HG03045 (cell line): ENCODE results near the gene HLA-G.
"Not testable (repeated sequence)": the region's sequence is repeated elsewhere in the genome, so short reads cannot be mapped to it uniquely, and the experiment has no call there.

Experiments used
- ATAC-seq: cut with Tn5 transposase; IDR thresholded peaks from one replicate; pipeline ENCODE4 v1.9.1; 2021; ENCODE audit warnings: mild to moderate bottlenecking, moderate library complexity; ENCODE audit not compliant: unreplicated experiment

Gene HLA-G

DNA sequence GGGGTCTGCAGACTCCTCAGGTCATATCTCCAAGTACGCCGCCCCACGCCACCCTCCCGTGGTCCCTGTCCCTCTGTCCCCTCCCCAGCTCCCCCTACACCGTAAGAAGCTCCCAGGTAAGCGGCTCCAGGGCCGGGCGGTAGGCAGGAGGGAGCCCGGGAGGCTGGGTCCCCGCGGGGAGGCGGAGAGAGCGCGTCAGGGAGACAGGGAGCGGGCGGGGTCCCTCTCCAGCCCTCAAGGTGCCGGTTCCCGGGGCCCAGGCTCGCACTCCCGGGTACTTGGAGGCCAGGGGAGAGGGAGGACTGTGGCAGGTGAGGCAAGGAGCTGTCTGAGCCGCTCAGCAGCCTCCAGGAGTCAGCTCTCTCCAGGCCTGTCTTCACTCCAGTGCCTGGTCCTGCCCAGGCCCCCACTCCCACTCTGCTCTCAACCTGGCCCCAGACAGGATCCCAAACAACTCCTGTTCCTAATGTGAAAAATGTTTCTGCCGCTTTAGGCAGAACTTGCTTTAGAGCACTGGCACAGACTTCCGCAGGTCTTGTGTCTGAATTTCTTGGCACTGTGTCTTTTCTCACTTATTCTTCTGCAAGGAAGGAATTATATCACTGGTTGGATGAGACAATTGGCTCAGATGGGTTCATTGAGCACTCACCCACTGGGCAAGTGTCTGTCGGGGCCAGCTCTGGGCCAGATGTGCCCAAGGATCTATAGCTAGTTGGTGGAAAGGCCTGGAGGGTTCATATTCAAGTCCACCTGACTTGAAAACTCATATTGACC is 36.6 kb downstream of the HLA-G start:
- no peak for ATAC-seq

DNA sequence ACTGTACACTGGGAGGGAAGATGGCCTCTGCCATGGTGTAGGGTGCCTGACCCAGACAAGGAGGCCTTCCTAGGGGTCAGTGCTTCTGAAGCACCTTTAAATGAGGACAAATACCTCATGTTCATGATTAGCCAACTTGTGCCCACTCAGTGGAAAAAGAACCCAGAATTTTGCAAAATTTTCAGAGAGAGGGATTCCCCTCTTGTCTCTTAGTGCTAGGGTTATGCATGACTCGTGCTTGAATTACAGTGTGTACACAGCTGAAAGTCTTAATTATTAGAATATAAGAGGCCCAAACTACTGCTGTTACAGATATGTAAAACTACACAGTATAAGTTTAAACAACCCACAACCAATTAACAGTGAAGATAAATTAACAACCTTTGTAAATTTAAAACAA is 38.0 kb downstream of the HLA-G start:
- no peak for ATAC-seq

DNA sequence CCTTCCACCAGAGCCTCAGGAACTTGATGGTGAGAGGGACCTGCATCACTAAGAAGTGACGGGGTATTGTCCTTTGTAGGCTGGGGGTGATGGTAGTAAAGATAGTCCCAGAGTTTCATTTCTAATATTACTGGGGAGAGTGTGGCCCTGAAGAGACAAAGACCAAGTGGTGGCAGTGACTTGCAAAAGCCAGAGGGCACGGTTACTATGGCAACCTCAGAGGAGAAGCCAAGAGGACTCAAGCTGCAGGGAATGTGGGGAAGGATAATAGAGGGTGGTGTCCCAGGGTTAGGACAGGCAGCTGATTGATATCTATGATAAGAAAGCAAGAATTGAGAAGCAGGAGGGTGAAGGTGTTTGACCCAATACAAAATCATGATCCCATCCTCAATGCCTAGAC is 42.5 kb downstream of the HLA-G start:
- ATAC-seq = no peak

DNA sequence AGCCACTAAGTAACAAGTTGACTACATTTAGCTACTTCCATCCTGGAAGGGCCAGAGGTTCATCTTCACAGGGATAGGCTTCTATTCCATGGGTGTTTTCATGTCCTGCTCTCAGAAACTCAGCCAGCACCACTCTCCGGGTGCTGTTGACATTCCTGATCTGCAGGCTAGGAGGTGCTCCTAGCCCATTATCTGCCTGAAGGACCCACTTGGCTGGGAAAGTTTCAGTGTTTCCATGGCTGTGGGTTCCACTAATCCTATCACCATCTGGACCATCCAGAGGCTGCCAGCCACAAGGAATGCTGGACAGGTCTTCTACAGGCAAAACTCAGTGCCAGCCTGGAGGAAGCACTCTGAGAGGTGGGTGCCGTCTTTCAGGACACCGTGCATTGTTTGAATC is 45.2 kb downstream of the HLA-G start:
- ATAC-seq = no peak

DNA sequence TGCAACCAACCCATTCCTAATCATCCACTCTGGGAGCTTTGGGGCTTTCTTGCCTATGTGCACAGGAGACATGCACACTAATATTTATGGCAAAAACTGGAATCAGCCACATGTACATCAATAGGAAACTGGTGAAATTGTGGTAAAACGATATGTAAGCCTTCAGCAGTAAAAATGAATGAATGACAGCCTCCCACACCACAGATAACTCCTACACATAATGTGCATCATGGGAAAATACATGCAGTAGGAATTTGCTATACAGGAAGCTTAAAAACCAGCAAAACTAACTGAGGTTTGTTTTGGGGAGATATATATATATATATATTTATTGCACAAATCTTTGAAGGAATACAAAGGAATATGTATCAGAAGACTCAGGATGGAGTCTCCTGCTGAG is 47.6 kb downstream of the HLA-G start:
- no peak for ATAC-seq

DNA sequence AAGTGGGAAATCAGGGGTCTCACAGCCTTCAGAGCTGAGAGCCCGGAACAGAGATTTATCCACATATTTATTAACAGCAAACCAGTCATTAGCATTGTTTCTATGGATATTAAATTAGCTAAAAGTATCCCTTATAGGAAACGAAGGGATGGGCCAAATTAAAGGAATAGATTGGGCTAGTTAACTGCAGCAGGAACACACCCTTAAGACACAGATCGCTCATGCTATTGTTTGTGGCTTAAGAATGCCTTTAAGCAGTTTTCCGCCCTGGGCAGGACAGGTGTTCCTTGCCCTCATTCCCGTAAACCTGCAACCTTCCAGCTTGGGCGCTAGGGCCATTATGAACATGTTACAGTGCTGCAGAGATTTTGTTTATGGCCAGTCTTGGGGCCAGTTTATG is 48.1 kb downstream of the HLA-G start:
- ATAC-seq = not testable (repeated sequence)
